UCSD-AML1 (cell line): ENCODE measurements around the gene PRODH.
"Not testable (repeated sequence)": the region's sequence is repeated elsewhere in the genome, so short reads cannot be mapped to it uniquely, and the experiment has no call there.

Source experiments
- DNase-seq: peaks from one replicate; lab custom pipeline; 2025; ENCODE audit not compliant: unreplicated experiment; lab: John Stamatoyannopoulos, UW

Gene PRODH

GRCh38 chr22:18968011-18968749 lies 32.1 kb upstream of the PRODH start:
- DNase-seq = no peak

GRCh38 chr22:18967391-18968010 lies 31.4 kb upstream of the PRODH start:
- not testable (repeated sequence) for DNase-seq

- no peak for DNase-seq
Measured at GRCh38 chr22:18966748-18967147, 30.7 kb upstream of the PRODH start.

- no peak for DNase-seq
Measured at GRCh38 chr22:18965526-18966421, 29.7 kb upstream of the PRODH start.

GRCh38 chr22:18964501-18965265 lies 28.6 kb upstream of the PRODH start:
- DNase-seq = not testable (repeated sequence)

GRCh38 chr22:18964051-18964450 lies 28.0 kb upstream of the PRODH start:
- not testable (repeated sequence) for DNase-seq

- no peak for DNase-seq
Measured at GRCh38 chr22:18962308-18962635, 26.2 kb upstream of the PRODH start.

- not testable (repeated sequence) for DNase-seq
Measured at GRCh38 chr22:18961632-18962307, 25.7 kb upstream of the PRODH start.

GRCh38 chr22:18961201-18961600 lies 25.1 kb upstream of the PRODH start:
- not testable (repeated sequence) for DNase-seq

GRCh38 chr22:18960166-18960820 lies 24.2 kb upstream of the PRODH start:
- not testable (repeated sequence) for DNase-seq

- DNase-seq = not testable (repeated sequence)
Measured at GRCh38 chr22:18959741-18960140, 23.6 kb upstream of the PRODH start.

- not testable (repeated sequence) for DNase-seq
Measured at GRCh38 chr22:18959266-18959665, 23.2 kb upstream of the PRODH start.

- DNase-seq = not testable (repeated sequence)
Measured at GRCh38 chr22:18958738-18959137, 22.6 kb upstream of the PRODH start.

GRCh38 chr22:18958321-18958705 lies 22.2 kb upstream of the PRODH start:
- DNase-seq = not testable (repeated sequence)

- not testable (repeated sequence) for DNase-seq
Measured at GRCh38 chr22:18957621-18958320, 21.7 kb upstream of the PRODH start.

- not testable (repeated sequence) for DNase-seq
Measured at GRCh38 chr22:18956956-18957355, 20.9 kb upstream of the PRODH start.

- DNase-seq = not testable (repeated sequence)
Measured at GRCh38 chr22:18956121-18956895, 20.2 kb upstream of the PRODH start.

- DNase-seq = no peak
Measured at GRCh38 chr22:18955696-18956095, 19.6 kb upstream of the PRODH start.
